Mammary epithelial cell (primary cell): Measurements from ENCODE around the gene BBOX1.
"Not testable (repeated sequence)": the region's sequence is repeated elsewhere in the genome, so short reads cannot be mapped to it uniquely, and the experiment has no call there.

Experiments used
- CTCF ChIP-seq, 2 donors: IDR thresholded peaks in 1 of 2; conservative IDR thresholded peaks in 1 of 2; 2 replicates each; pipeline ENCODE4 v1.5.1; 2011 to 2012; ENCODE audit warnings: inconsistent platforms in 2 of 2, low read length in 2 of 2, mild to moderate bottlenecking in 2 of 2, control low read depth in 1 of 2, low read depth in 1 of 2; ENCODE audit not compliant: insufficient read depth in 1 of 2; ENCODE audit errors: extremely low read depth in 1 of 2
- EZH2 ChIP-seq: IDR thresholded peaks from 2 replicates; pipeline ENCODE4 v1.6.1; 2012; ENCODE audit warnings: low read length, inconsistent platforms, borderline replicate concordance

- TF ChIP-seq CTCF (conservative IDR thresholded peaks at IDR 0.05 in 1 of 2, IDR thresholded peaks at IDR 0.05 in 1 of 2; ENCODE audit: extremely low read depth in 1 of 2, insufficient read depth in 1 of 2, low read depth in 1 of 2, low read length in 2 of 2); EZH2: not testable (repeated sequence)
Measured at GRCh38 chr11:27175562-27175961, 134.9 kb downstream of the BBOX1 start.
